ENCODE results near the gene GRM2.

DNA sequence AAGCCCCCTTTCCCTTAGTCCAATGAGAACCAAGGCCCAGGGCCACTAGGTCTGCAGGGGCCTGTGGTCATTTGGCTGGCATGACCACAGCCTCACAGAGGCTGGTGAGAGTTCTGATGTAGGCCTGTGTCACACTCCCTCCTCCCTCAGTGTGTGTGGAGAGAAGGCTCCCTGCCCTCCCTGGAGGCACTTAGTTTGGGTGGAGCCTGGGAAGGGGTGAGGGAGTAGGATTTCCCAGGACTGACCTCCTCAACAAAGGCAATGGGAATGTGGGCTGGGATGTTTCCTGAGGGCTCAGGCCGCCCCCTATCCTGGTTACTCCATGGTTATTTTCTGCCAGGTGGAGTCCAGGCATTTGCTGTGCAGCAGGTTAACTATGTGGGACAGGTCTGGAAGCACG, 28.2 kb upstream of the GRM2 start:
- TF ChIP-seq TAF1 (IDR thresholded peaks at IDR 0.05; ENCODE audit: borderline replicate concordance, insufficient read depth, low read length), result no peak
- TF ChIP-seq, protein P1, sequence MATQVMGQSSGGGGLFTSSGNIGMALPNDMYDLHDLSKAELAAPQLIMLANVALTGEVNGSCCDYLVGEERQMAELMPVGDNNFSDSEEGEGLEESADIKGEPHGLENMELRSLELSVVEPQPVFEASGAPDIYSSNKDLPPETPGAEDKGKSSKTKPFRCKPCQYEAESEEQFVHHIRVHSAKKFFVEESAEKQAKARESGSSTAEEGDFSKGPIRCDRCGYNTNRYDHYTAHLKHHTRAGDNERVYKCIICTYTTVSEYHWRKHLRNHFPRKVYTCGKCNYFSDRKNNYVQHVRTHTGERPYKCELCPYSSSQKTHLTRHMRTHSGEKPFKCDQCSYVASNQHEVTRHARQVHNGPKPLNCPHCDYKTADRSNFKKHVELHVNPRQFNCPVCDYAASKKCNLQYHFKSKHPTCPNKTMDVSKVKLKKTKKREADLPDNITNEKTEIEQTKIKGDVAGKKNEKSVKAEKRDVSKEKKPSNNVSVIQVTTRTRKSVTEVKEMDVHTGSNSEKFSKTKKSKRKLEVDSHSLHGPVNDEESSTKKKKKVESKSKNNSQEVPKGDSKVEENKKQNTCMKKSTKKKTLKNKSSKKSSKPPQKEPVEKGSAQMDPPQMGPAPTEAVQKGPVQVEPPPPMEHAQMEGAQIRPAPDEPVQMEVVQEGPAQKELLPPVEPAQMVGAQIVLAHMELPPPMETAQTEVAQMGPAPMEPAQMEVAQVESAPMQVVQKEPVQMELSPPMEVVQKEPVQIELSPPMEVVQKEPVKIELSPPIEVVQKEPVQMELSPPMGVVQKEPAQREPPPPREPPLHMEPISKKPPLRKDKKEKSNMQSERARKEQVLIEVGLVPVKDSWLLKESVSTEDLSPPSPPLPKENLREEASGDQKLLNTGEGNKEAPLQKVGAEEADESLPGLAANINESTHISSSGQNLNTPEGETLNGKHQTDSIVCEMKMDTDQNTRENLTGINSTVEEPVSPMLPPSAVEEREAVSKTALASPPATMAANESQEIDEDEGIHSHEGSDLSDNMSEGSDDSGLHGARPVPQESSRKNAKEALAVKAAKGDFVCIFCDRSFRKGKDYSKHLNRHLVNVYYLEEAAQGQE (IDR thresholded peaks at IDR 0.05; ENCODE audit: insufficient read depth in 1 of 2, low read depth in 2 of 2, low read length in 2 of 2), result no peak

Data from PFSK-1 (cell line).